HG03175 (cell line): ENCODE results near the gene PROSER3.
"Not testable (repeated sequence)": the region's sequence is repeated elsewhere in the genome, so short reads cannot be mapped to it uniquely, and the experiment has no call there.

ENCODE experiments used
- ATAC-seq: cut with Tn5 transposase; IDR thresholded peaks from one replicate; pipeline ENCODE4 v1.9.1; 2021; ENCODE audit warnings: mild to moderate bottlenecking, moderate library complexity; ENCODE audit not compliant: unreplicated experiment

PROSER3 gene

DNA sequence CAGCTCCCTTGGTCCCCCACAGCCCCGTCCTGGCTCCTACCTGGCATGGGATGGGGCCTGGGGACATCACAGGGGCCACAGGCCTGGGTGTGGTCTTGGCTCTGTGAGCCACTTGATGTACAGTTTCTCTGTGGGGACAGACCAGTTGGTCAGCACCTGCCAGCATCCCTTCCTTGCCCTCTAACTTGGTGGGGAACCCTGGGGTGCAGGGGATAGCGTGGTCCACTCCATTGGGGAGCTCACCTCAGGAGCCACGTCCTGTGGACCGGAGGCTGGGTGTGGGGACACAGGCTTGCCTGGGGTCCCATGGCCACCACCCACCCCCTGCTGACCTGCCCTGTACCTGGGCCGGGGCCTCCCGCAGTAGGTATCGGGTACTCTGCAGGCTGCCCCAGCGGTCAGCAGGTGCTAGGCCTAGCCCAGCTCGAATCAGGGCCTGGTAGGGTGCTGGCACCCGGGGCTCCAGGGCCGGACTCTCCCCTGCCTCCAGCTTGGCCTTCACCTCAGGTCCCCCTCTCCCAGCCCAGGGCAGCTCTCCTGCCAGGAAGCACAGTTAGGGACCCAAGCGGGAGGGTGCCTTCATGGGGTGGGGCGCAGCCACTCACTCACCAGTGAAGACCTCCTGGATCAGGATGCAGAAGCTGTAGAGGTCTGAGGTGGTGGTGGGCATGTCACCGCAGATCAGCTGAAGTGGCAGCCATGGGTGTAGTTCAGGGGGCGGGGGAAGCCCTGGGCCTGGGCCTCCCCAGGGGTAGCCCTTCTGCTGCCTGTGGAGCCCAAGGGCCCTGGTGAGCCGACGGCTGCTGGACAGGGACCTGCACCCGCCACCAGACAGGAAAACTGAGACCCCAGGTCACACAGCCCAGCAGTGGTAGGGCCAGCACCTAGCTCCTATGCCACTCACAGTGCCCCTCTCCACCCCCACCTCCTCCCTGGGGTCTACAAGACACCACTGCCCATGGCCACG, 32.3 kb downstream of the PROSER3 start:
- ATAC-seq, result no peak

DNA sequence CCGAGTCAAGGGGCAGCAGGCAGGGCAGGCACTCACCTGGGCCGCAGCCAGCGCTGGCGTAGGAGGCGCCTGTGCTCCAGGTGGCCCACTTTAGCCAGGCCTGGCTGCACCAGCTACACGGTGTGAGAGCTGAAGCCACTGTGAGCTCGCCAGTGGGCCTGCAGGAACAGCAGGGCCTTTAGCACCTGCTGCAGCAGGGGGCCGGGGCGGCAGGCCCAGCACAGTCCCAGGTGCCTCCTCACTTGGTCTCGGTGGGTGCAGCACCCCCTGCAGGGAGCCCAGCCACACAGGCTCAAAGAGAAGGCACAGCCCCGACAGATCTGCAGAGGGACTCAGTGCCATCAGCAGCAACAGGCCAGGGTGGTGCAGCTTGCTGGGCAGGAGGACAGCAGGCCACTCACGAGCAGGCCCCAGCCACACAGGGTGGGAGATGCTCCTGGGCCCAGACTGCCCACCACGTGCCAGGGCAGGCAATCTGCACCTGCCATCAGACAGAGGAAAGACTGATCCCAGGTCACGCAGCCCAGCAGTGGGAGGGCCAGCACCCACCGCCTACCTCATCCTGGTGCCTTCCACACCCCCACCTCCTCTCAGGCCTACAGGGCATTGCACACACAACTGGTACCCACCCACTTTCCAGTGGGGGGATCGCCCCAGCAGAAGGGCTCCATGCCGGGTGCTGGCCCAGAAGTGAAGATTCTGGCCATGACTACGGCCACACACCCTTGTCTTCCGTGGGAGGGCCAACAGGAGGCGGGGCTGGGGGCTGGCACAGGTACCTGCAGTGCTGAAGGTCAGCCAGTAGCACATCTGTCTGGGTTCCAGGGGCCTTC, 33.2 kb downstream of the PROSER3 start:
- no peak for ATAC-seq

DNA sequence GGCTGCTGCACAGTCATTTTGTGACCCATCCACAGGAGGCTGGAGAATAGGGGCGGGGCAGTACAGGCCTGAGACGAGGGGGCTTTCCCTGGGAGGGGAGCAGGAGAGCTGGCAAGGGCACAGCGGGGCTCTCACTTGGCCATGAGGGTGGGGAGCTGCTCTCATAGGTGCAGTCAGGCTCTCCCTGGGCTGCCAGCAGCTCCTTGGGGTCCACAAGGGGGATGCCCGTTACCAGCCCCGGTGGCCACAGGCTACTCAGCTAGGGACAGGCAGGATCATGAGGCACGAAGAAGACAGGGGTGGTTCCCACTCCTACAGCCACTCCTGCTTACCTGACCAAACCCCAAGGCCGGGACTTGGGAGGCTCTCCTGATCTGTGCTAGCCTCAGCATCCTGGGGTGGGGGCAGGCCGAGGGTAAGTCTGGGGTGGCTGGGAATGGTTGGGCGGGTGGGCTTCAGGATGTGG, 33.9 kb downstream of the PROSER3 start:
- ATAC-seq, result no peak

- ATAC-seq, result no peak
These were observed 34.3 kb downstream of the PROSER3 start for GRCh38 chr19:35792312-35792711.

DNA sequence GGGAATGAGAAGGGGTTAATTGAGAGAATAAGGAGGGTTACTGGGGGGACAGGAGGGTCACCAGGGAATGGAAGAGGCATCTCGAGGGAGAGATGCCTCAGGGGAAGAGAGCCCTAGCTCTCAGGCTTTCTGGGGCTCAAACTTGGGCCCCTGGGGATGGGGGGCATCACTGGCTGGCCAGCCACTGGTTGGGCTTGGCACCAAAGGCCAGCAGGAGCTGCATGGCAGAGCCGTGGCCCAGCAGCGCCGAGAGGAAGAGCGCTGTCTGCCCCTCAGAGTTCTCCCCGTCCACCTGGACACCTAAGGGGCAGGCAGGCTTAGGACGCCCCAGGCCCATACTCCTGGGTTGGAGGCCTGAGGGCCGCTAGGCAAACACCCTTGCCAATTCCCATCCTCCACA, 34.9 kb downstream of the PROSER3 start:
- ATAC-seq, result no peak

DNA sequence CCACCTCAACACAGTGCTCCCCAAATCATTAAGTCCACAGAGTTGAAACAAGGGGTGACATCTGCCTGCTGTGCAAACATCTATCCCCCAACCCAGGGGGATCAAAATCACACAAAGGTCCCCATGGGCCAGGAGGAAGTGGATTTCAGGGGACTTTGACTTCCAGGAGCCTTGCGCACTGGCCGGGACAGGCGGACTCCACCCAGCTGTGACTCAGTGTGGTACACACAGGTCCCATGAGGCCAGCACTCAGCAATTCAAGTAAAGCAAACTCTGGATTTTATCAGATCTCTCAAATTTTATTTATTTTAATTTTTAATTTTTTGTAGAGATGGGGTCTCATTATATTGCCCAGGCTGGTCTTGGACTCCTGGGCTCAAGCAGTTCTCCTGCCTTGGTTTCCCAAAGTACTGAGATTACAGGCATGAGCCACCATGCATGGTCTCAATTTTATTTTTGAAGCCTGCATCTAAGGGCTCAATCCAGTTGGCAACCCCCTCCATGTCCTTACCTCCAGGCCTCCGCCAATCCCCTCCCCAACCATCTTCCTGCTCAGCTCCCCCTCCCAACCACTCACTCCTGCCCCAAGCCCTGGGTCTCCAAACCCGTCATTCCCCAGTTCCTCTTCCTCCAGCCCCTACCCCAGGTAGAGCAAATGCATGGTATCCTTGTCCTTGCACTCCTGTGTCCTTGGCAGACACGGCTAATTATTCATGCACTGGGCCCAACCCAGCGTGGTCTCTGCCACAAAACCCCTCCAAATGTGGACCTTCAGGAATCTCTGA, 35.6 kb downstream of the PROSER3 start:
- ATAC-seq, result no peak

DNA sequence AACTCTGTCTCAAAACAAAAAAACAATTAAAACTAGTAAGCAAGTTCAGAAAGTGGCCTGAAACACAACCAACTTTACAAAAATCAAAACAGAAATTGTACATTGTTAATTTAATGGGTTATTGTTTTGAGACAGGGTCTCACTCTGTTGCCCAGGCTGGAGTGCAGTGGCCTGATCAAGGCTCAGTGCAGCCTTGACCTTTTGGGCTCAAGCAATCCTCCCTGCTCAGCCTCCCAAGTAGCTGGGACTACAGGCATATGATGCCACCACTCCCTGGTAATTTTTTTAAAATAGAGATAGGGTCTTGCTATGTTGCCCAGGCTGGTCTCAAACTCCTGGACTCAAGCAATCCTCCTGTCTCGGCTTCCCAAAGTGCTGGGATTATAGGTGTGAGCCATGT, 37.6 kb downstream of the PROSER3 start:
- ATAC-seq, result not testable (repeated sequence)

DNA sequence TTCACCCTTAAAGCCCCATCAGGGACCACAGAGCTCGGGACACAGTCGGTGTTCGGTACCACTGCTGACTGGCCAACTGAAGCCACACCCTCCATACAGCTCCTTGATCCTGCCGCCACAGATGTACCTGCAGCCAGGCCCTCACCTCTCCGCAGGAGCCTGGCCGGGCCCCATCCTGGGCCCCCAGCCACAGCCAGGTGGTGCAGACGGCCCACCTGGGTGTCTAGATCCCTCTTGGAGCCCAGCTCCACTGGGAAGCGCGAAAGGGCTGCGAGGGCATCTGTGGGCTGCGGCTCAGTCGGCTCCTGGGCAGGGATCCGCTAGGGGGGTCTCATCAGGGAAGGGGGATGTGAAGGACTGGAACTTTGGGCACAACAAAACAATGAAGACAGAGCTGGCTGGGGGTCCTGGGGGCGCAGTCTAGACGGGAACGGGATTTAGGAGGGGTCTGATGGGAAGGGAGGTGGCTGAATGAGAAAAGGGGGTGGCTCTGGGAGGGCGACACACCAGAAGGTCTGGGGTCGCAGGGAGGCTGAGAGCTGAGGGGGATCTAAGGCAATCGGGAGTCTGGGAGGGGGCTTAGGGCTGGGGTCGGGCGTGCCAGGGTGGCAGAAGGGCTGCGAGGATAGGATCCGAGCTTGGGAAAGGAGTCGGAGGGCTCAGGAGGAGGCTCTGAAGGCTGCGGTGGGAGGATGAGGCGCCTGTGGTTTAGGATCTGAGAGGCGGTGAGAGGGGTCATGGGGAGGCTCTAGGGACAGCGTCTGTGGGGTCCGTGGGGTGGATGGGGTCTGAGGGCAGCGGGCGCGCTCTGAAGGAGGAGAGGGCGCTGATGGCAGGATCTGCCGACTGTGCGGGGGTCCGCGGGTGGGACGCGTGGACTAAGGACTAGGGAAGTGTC, 38.9 kb downstream of the PROSER3 start:
- no peak for ATAC-seq

- ATAC-seq, result no peak
These were observed 39.7 kb downstream of the PROSER3 start for GRCh38 chr19:35797663-35798062.

- no peak for ATAC-seq
These were observed 43.9 kb downstream of the PROSER3 start for GRCh38 chr19:35801828-35802227.

DNA sequence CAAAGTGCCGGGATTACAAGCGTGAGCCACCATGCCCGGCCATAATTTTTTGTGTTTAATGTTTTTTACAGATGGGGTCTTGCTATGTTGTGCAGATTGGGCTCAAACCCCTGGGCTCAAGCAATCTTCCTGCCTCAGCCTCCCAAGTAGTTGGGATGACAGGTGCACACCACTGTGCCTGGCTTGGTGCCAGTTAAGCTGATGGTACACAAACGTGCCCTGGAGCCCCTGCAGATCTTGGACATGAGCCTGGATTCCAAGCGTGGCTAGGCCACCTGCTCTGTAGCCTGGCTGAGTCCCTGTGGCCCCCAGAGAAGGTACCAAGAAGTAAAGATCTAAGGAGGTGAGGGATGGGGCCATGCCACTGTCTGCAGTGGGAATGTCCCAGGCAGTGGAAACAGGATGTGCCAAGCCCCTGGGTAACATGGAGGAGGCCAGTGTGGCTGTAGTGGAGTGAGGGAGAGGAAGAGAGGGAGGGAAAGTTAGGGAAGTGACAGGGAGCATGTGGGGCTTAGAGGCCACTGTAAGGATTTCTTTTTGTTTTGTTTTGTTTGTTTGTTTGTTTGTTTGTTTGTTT, 47.6 kb downstream of the PROSER3 start:
- ATAC-seq, result no peak

DNA sequence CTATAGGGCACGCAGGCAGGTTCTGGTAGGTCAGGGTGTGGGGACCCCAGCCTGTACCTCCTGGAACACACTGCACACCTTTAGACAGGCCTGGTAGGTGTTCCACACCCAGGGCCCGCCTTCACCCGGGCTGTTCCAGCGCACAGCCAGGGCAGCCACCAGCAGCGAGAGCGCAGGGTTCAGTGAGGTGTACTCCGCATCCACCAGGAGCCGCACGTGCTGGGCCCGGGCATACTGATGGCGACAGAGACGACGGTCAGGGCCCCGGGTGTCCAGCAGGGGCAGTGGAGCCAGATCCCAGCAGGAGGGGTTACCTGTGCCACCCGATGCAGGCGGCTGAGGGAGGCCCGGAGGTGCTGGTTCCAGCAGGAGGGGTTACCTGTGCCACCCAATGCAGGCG, 48.6 kb downstream of the PROSER3 start:
- no peak for ATAC-seq

DNA sequence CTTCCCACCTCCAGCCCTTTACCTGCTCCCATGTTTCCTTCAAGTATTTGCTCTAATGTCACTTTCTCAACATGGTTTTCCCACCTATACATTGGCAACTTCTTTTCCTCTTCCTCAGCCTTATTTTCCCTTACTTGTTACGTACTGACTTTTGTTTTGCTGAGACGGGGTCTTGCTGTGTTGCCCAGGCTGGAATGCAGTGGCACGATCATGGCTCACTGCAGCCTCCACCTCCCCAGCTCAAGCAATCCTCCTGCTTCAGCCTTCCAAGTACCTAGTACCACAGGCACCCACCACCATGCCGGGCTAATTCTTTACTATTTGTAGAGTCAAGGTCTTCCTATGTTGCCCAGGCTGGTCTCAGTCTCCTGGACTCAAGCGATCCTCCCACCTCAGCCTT, 49.7 kb downstream of the PROSER3 start:
- ATAC-seq, result no peak

DNA sequence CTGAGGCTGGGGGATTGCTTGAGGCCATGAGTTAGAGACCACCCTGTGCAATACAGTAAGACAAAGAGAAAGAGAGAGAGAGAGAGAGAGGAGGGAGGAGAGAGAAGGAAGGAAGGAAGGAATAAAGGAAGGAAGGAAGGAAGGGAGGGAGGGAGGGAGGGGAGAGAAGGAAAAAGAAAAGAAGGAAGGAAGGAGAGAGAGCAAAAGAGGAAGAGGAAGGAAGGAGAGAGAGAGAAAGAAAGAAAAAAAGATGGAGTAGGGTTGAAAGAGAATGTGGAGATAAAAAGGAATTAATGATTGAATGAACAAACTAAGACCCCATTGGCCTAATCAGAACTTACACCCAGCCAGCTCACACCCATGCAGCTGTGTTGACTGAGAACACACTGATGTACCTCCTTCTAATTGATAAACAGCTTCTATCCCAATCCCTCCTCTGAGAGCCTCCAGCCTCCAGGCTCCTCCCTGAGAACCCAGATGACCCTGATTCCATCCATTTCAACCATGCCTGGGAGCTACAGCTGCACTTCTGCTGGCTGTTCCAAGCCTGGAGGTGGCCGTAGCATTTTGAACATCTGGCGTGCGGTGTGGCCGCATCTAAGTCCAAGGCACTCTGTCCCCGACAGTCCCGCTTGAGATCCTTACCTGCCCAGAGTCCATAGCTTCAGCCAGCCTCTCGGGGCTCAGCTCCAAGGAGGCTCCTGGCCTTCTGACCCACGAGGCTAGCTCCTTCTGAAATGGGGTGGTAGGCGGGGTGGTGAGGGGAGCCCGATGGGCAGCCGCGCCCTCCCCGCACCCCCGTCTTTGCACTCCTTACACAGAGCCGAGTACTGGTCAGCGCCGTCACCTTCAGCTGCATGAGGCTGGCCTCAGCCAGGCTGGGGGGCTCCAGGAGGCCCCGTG, 53.6 kb downstream of the PROSER3 start:
- ATAC-seq, result no peak

DNA sequence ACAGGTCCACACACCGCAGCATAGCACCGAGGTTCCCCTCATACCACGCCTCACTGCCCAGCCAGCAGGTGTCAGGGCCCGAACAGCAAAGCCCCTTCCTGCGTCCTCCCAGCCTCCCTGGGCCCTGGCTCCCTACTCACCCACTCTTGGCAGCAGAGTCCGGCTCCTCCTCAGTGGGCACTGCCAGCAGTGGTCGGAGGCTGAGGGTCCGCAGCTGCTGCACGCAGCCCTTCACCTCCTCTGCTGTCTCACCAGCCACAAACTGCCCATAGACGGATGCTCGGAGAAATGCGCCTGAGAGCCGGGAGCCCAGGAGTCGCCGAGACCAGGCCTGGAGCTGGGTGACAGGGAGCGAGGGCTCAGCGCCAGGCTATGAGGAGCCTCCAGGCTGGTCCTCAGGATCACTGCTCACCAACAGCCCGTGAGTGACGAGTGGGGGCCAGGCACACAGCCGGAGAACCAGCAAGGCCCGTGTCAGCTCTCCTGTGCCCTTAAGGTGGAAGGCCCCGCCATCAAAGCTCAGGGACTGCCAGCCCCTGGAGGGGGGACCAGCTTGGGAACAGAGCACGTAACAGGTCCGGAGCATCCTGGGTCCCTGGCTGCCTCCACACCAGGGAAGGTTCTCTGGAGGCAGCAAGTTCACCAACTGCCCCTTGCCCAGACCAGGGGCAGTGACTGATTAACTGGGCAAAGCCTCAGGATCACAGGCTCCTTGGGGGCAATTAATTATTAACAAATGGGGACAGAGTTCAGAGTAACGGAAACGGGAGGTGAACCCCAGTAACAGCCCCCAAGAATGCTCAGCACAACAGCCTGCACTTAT, 54.5 kb downstream of the PROSER3 start, which contains the start of gene PRODH2:
Gene PRODH2, minus strand, starts transcription at position 626 of the 823 bp plus-strand sequence. Its CDS starts 40 bp downstream, at position 586.
- no peak for ATAC-seq

DNA sequence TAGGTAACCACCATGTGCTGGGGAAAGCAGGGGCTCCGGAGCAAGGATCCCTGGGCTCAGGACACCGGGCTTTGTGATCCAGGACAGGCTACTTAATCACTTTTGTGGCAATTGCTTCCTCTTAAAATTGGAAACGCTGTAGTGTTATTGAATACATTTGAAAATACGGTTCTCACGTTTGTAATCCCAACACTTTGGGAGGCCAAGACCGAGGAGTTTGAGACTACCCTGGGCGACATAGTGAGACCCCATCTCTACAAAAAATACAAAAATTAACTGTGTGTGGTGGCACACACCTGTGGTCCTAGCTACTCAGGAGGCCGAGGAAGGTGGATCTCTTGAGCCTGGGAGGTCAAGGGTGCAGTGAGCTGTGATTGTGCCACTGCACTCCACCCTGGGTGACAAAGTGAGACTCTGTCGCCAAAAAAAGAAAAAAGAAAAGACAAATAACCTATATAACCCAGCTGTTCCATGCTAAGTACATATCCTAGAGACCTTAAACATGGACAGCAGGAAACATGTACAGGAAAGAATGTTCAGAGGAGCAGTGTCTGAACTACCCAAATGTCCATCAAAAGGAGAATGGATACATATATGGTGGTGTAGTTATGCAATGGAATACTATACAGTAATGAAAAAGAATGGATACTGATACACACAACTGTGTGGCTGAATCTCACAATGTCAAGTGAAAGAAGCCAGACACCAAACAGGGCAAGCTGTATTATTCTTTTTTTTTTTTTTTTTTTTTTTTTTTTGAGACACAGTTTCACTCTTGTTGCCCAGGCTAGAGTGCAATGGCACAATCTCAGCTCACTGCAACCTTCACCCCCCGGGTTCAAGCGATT, 55.3 kb downstream of the PROSER3 start:
- ATAC-seq, result no peak

GRCh38 chr19:35816262-35816661, 58.3 kb downstream of the PROSER3 start:
- ATAC-seq, result no peak
